ENCODE measurements around the gene TK2. TPM values are rescaled to one million over a fixed set of nuclear protein-coding genes. Genes with fewer than 3 reads are reported as not detected.
A peak's percentile ranks its signal among the peaks of the same experiment; 100 is the strongest.

TK2 gene
- total RNA-seq, 1 donor from 2014 or later: 5.9 TPM

DNA sequence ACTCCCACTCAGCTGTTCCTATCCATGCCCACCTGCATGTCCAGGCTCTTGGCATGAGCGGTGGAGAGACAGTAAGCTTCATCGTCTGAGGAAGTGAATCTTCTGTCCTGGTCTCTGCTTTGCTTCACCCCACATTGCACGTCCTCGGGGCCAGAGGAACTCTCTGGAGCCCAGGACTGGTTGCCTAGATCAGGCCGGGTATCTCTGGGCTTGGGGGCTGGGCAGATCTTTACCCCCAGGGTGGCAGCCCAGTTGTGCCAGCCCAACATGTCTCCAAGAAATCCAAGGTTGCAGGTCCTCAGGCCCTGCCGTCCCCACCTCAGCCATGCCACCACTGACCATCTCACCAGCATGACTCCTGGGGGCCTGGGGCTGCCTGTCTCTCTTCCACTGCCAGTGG, 64.5 kb downstream of the TK2 start:
- H3K4me1 Mint-ChIP-seq (ENCODE audit: low read depth): peaks cover 17% of the 10 kb centered on the region
- no peak for DNase-seq (ENCODE audit: low spot score)
- H3K9me3 Mint-ChIP-seq: no peaks in the 10 kb centered on the region
- no peaks in the 10 kb centered on the region for H3K27me3 Mint-ChIP-seq (ENCODE audit: low read depth)
- H3K27ac Mint-ChIP-seq: no peak overlapping the region
- intact Hi-C loops (cut with micrococcal nuclease): no loop called here
- H3K36me3 Mint-ChIP-seq (ENCODE audit: low read depth): no peaks in the 10 kb centered on the region
- H3K4me3 Mint-ChIP-seq (ENCODE audit: low read depth): no peak overlapping the region

DNA sequence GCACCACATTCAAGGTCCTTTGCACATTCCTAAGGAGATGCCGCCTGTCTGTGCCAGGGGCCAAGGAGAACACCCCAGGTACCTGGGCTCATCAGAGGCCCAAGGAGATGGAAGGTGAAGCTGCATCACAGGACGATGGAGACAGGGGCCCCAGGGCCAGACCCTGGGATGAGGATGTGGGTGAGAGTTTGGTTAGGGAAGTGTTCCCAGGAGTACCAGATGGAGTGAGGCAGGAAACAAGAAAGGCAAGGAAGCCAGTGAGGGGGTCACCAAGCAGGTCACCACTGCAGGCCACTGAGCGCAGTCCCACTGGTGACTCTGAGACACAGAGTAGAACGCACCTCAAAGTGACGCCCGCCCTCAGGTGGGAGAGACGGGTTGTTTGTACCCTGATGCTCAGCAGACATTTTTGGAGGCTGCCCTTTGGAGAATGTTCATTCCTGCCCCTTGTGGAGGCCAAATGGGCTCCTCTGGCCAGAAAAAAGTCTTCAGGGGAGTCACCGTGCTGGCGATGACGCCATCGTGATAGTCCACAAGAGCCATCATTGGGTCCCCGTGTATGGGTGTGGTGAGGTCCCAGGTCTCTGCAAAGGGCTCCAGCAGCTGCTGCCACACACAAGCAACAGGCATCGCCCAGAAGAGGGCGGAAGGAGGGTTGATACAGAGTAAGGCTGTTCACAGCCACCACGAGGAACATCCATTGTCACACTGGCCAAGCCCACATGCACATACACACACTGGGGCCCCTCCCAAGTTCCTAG, 65.3 kb downstream of the TK2 start:
- Mint-ChIP-seq H3K36me3 (ENCODE audit: low read depth) (no peaks in the 10 kb centered on the region), H3K27ac (no peak overlapping the region), H3K27me3 (ENCODE audit: low read depth) (no peaks in the 10 kb centered on the region), H3K4me1 (ENCODE audit: low read depth) (peaks cover 17% of the 10 kb centered on the region), H3K9me3 (no peaks in the 10 kb centered on the region), H3K4me3 (ENCODE audit: low read depth) (no peak overlapping the region)
- intact Hi-C loops (cut with micrococcal nuclease): no loop called here
- no peak for DNase-seq (ENCODE audit: low spot score)

DNA sequence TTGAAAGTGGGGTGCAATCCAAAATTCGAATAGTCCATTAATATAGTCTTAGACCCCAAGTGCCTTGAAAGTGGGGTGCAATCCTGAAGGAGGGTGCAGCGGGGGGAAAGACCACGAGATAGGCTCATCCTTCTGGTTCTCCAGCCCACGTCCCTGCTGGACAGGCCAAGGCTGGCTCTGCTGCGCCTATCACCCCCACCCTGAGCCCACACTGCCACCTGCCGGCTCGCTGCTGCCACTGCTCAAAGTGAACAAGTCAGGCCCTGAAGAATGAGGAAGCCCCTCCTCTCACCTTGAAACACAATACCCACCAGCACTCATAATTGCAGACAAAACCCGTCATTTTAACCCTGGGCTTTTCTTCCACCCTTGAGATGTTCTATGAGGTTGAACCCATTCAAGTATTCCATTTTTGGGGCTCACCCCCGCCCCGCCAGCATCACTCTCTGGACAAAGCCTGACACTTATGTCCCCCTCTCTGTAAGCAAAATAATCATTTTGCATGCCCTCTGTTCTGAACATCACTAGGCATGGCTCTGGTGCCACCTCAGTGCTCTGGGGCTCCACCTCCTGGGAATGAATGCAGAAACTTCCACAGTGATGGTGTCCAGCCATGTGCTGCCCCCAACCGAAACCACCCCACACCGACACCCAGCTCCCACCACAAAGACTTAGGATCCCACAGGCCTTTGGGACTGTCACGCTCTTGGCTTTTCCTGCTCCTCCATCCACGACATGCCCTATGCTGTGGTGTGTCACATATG, 66.1 kb downstream of the TK2 start:
- H3K9me3 Mint-ChIP-seq: no peaks in the 10 kb centered on the region
- H3K27me3 Mint-ChIP-seq (ENCODE audit: low read depth): no peaks in the 10 kb centered on the region
- no peaks in the 10 kb centered on the region for H3K36me3 Mint-ChIP-seq (ENCODE audit: low read depth)
- peaks cover 17% of the 10 kb centered on the region for H3K4me1 Mint-ChIP-seq (ENCODE audit: low read depth)
- peak; percentile 58 for DNase-seq (ENCODE audit: low spot score)
- H3K4me3 Mint-ChIP-seq (ENCODE audit: low read depth): no peak overlapping the region
- no peak overlapping the region for H3K27ac Mint-ChIP-seq
- intact Hi-C loops (cut with micrococcal nuclease): loop anchor here (1.0 kb wide), 1 partner anchor 78 kb away; no protein-coding TSS in a partner anchor

DNA sequence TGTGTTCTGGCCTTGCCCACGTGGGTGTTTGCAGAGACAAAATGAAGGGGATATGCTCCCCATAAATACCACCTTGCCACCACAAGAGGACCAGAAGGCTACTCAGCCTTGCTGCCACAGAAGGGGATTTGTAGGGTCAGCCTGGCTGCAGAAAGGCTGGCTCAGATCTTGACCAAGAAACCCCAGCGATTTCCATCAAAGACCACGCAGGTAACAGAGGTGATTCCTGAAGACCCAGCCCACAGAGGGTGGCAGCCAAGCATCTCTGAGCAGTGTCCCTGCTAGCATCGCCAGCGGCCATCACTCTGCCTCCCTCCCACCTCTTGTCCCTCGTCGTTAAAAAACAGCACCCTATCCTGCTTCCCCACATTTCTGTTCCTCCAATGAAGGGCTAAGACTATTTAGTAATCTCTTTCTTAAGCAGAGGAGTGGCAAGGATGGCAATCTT, 68.0 kb downstream of the TK2 start:
- Mint-ChIP-seq H3K4me1 (ENCODE audit: low read depth) (peaks cover 21% of the 10 kb centered on the region), H3K36me3 (ENCODE audit: low read depth) (no peaks in the 10 kb centered on the region), H3K27ac (no peak overlapping the region), H3K9me3 (no peaks in the 10 kb centered on the region), H3K4me3 (ENCODE audit: low read depth) (no peak overlapping the region), H3K27me3 (ENCODE audit: low read depth) (no peaks in the 10 kb centered on the region)
- DNase-seq (ENCODE audit: low spot score): no peak
- intact Hi-C loops (cut with micrococcal nuclease): no loop called here

DNA sequence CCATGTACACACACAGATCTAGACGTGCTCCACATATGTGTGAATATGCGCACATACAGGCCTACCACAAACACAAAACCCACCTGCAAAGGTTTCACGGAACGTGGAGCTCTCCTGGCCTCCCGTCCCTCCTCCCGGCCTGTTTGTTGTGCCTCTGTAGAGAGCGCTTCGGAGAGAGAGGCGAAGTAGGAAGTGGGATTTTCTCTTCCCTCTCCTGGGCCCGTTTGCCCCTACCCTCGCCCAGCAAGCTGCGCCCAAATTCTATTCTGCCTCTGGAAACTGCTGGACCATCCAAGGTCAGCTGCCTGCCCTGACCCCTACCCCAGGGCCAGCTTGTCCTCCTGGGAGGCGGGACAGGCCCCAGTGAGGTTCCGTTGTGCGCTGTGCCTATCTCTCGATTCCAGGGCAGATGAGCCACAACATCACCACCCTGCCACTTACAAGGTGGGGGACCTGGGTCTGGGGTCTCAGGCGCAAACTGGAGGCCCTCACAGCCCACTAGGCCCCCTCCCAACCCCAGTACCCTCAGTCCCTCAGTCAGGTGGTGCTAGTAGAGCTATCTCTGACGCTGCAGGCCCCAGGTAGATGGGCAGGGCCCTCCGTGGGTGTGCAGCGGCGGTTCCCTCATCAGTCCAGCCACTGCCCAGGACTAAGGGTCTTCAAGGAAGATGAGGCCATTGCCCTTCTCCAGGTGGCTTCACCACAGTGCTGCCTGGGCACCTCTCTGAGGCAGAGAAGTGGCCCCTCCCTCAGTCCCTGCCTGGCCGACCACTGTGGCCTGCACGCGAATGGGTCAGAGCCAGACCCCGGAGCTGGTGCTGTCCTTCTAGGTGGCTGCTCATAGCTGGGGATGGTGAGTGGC, 68.6 kb downstream of the TK2 start:
- no peaks in the 10 kb centered on the region for H3K27me3 Mint-ChIP-seq (ENCODE audit: low read depth)
- H3K36me3 Mint-ChIP-seq (ENCODE audit: low read depth): no peaks in the 10 kb centered on the region
- DNase-seq (ENCODE audit: low spot score): no peak
- H3K4me3 Mint-ChIP-seq (ENCODE audit: low read depth): no peak overlapping the region
- no peak overlapping the region for H3K27ac Mint-ChIP-seq
- peaks cover 21% of the 10 kb centered on the region for H3K4me1 Mint-ChIP-seq (ENCODE audit: low read depth)
- intact Hi-C loops (cut with micrococcal nuclease): no loop called here
- H3K9me3 Mint-ChIP-seq: no peaks in the 10 kb centered on the region

DNA sequence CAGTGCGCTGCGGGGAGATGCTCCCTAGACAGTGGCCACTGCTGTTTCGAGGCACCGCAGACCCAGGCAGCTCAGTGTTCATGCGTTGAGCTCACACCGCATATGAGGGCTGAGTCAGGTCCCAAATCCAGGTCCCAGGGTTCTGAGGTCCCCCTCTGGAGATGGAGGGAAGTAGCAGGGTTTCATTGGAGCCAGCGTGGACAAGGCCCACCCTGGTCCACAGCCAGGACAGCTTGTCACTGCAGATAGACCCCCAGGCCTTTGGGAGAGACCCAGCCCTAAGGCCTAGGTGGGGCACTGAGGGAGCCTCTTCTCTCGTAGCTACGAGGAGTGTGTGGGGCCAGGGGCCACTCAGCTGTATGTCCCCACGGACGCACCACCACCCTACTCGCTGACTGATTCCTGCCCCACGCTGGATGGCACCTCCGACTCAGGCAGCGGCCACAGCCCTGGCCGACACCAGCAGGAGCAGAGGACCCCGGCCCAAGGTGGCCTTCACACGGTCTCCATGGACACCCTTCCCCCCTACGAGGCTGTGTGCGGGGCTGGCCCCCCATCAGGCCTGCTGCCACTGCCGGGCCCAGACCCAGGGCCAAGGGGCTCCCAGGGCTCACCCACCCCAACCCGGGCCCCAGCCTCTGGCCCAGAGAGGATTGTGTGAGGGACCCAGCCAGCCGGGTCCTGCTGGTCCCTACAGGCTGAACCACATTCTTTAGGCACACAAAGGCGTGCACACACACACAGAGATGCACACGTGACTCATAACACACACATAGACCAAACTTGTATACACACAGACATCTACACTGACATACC, 69.4 kb downstream of the TK2 start:
- DNase-seq (ENCODE audit: low spot score): no peak
- Mint-ChIP-seq H3K4me3 (ENCODE audit: low read depth) (no peak overlapping the region), H3K4me1 (ENCODE audit: low read depth) (peaks cover 22% of the 10 kb centered on the region), H3K27ac (no peak overlapping the region), H3K36me3 (ENCODE audit: low read depth) (no peaks in the 10 kb centered on the region), H3K9me3 (no peaks in the 10 kb centered on the region), H3K27me3 (ENCODE audit: low read depth) (no peaks in the 10 kb centered on the region)
- intact Hi-C loops (cut with micrococcal nuclease): no loop called here

DNA sequence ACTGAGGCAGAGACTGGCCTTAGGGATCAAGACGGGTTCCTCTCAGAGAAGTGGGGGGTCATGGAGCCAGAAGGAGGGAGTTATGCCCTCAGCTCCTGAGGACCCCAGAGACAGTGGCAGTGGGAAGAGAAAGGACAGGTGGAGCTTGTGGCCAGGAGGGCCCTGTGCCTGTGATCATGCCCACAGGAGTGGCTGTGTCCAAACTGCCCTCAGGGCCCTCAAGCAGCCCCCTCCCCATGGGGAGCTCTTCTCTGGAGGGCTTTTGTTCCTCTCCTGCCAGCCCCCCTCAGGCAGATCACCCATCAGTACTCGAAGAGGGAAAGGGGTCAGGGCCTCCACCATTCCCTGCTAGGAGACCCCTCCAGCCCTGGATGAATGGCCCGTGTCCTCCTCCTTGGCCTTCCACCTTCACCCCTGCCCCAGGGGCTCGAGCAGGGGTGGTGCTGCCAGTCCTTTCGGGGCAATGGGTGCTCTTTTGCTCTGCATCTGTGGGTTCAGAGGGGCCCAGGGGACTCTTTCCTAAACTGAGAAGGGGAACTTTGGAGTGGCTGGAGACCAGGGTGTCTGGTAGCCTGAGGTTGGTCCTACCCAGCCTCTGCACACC, 70.2 kb downstream of the TK2 start:
- H3K27ac Mint-ChIP-seq: no peak overlapping the region
- no peak overlapping the region for H3K4me3 Mint-ChIP-seq (ENCODE audit: low read depth)
- H3K27me3 Mint-ChIP-seq (ENCODE audit: low read depth): no peaks in the 10 kb centered on the region
- no peak for DNase-seq (ENCODE audit: low spot score)
- H3K9me3 Mint-ChIP-seq: no peaks in the 10 kb centered on the region
- intact Hi-C loops (cut with micrococcal nuclease): loop anchor here (2.0 kb wide), 1 partner anchor 37 kb away; no protein-coding TSS in a partner anchor
- no peaks in the 10 kb centered on the region for H3K36me3 Mint-ChIP-seq (ENCODE audit: low read depth)
- H3K4me1 Mint-ChIP-seq (ENCODE audit: low read depth): peaks cover 25% of the 10 kb centered on the region

DNA sequence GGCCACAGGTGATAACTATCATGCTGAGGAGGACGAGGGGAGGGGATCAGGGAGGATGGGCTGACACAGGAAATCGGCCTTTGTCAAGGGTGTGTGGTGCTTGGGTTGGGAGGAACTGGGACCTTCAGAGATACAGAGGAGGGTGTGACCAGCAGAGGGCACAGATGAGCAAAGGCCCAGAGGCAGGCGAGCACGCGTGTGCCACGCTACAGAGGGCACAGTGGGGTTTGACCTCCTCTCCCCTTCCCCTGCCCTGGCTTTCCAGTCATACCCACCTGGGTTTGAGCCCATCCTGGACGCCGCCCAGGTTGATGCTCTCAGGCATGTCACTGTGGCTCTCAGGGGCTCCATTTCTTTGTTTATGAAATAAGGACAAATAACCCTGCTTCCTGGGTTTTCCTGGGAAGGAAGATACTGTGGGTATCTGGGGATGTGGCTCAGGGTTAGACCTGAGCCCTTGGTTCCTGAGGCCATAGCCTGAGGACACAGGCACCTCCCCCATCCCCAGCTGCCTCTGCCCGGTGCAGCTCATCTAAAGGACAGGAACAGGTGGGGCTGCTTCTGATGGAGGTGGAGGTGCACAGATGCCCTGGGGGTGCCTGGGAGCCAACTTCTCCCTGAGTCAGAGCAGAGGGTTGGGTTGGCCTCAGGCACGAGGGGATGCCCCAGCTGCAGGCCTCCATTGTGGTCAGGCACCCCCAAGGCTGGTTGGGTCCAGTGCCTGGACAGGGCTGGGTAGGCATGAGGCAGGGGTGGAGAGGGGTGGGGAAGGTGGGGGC, 71.0 kb downstream of the TK2 start:
- no peaks in the 10 kb centered on the region for H3K9me3 Mint-ChIP-seq
- H3K27ac Mint-ChIP-seq: peak overlapping the region; percentile 67
- peak; percentile 77 for DNase-seq (ENCODE audit: low spot score)
- no peaks in the 10 kb centered on the region for H3K36me3 Mint-ChIP-seq (ENCODE audit: low read depth)
- no peak overlapping the region for H3K4me3 Mint-ChIP-seq (ENCODE audit: low read depth)
- intact Hi-C loops (cut with micrococcal nuclease): loop anchor here (1.0 to 2.0 kb wide), 2 partner anchors 38 to 110 kb away; no protein-coding TSS in a partner anchor
- H3K4me1 Mint-ChIP-seq (ENCODE audit: low read depth): peaks cover 26% of the 10 kb centered on the region
- peaks cover under 1% of the 10 kb centered on the region for H3K27me3 Mint-ChIP-seq (ENCODE audit: low read depth)

DNA sequence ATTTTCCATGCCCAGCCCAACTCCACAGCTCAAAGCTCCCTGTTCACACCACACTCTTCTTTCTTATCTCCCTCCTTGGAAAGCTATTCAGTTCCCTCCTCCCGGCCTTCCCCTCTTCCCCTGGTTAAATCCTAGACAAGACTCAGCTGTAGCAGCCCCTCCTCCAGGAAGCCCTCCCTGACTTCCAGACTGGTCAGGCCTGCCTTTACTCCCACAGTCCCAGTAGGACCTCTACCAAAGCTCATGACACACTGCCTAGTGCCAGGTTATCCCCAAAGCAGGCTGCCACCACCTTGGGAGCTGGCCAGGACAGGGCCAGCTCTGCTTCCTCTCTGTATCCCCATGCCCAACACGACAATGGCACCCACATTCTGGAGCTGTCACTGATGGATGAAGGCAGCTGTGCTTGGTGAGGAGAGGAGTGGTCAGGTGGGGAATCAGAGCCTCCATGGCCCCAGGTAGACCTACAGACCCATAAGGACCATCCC, 72.8 kb downstream of the TK2 start:
- peaks cover 3% of the 10 kb centered on the region for H3K27me3 Mint-ChIP-seq (ENCODE audit: low read depth)
- H3K9me3 Mint-ChIP-seq: no peaks in the 10 kb centered on the region
- H3K27ac Mint-ChIP-seq: no peak overlapping the region
- no peak for DNase-seq (ENCODE audit: low spot score)
- no peaks in the 10 kb centered on the region for H3K36me3 Mint-ChIP-seq (ENCODE audit: low read depth)
- H3K4me1 Mint-ChIP-seq (ENCODE audit: low read depth): peaks cover 18% of the 10 kb centered on the region
- no peak overlapping the region for H3K4me3 Mint-ChIP-seq (ENCODE audit: low read depth)
- intact Hi-C loops (cut with micrococcal nuclease): no loop called here

DNA sequence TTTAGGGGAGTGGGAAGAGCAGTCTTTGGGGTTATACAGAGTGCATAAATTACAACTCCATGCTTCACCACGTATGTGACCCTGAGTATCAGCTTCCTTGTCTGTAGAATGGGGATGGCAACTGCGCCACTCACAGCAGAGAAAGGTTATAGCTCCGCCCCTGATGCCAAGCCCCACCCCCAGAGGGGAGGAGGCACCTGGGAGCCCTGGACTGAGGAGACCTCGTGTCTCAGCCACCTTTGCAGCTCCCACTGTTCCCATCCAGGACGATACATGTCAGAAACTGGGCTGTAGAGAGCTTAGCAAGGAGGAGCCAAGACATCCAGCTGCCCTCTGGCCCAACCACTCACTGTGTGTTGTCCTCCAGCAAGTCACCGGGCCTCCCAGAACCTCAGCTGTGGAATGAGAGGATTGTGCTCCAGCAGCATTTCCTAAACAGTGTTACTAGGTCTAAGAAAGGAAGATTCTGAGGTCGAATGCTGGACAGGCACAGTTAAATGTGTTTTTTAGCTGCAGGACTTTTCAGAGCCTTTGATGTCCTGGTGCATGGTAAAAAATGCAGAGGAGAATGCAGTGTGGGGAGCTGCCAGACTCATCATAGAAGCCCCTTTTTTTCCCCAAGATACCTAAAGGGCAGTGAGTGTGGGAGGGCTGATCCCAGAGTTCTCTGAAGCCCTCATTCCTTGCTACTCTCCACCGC, 73.4 kb downstream of the TK2 start:
- H3K4me3 Mint-ChIP-seq (ENCODE audit: low read depth): no peak overlapping the region
- H3K4me1 Mint-ChIP-seq (ENCODE audit: low read depth): peaks cover 18% of the 10 kb centered on the region
- no peaks in the 10 kb centered on the region for H3K36me3 Mint-ChIP-seq (ENCODE audit: low read depth)
- no peak overlapping the region for H3K27ac Mint-ChIP-seq
- intact Hi-C loops (cut with micrococcal nuclease): no loop called here
- peak; percentile 38 for DNase-seq (ENCODE audit: low spot score)
- H3K27me3 Mint-ChIP-seq (ENCODE audit: low read depth): peaks cover 3% of the 10 kb centered on the region
- no peaks in the 10 kb centered on the region for H3K9me3 Mint-ChIP-seq

DNA sequence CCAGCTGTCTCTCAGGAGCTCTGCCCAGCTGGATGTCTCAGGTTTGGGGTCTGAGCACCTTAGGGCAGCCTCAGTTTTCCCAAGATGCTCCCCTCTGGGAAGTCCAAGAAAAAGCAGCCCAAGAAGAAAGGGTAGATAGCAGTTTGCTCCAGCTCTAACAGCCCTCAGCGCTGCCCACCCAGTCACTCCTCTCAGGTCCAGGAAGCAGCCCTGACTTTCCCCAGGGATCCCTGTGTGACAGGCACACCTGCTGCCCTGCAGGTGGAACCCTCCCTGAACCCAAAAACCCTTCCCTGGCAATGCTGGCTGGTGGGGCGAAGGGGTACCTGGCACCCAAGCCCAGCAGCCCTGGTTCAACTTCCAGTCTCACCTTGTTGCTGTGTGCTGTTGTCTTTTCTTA, 74.7 kb downstream of the TK2 start:
- Mint-ChIP-seq H3K9me3 (no peaks in the 10 kb centered on the region), H3K4me1 (ENCODE audit: low read depth) (peaks cover 18% of the 10 kb centered on the region), H3K4me3 (ENCODE audit: low read depth) (no peak overlapping the region), H3K36me3 (ENCODE audit: low read depth) (no peaks in the 10 kb centered on the region), H3K27me3 (ENCODE audit: low read depth) (peaks cover 3% of the 10 kb centered on the region), H3K27ac (no peak overlapping the region)
- intact Hi-C loops (cut with micrococcal nuclease): no loop called here
- no peak for DNase-seq (ENCODE audit: low spot score)
